Thyroid gland (tissue), 4 donors: ENCODE data around the gene ATF4. TPM values are rescaled to one million over a fixed set of nuclear protein-coding genes. Genes with fewer than 3 reads are reported as not detected.

Experiments used
- DNase-seq, 2 donors: peaks; one replicate each; pipeline ENCODE4 v3.0.0-alpha.2; 2019
- H3K27ac ChIP-seq, 3 donors: fragments of 200-600 bp; sonication (generic); 1 replicate in 2 of 3; 2 replicates in 1 of 3; pipeline ENCODE4 v1.5.1; 2016 to 2019; ENCODE audit warnings: mild to moderate bottlenecking in 1 of 3, moderate library complexity in 1 of 3
- H3K27me3 ChIP-seq: fragments of 200-600 bp; sonication (generic); one replicate; pipeline ENCODE4 v1.5.1; 2019
- H3K36me3 ChIP-seq, 2 donors: fragments of 200-600 bp; sonication (generic); one replicate each; pipeline ENCODE4 v1.5.1; 2016 to 2019
- H3K4me1 ChIP-seq, 2 donors: fragments of 200-600 bp; sonication (generic); one replicate each; pipeline ENCODE4 v1.5.1; 2017 to 2019
- H3K4me3 ChIP-seq, 3 donors: fragments of 200-600 bp; sonication (generic); replicated peaks in 1 of 3; 1 replicate in 2 of 3; 2 replicates in 1 of 3; pipeline ENCODE4 v1.5.1; 2016; ENCODE audit warnings: mild to moderate bottlenecking in 1 of 3
- H3K9me3 ChIP-seq: fragments of 200-600 bp; sonication (generic); one replicate; pipeline ENCODE4 v1.5.1; 2017
- POLR2A ChIP-seq, 2 donors: fragments of 450-650 bp; IDR thresholded peaks; one replicate each; pipeline ENCODE4 v1.6.1; 2017; ENCODE audit warnings: antibody characterized with exemption in 2 of 2, mild to moderate bottlenecking in 2 of 2, moderate library complexity in 1 of 2
- WGBS, 2 donors: methylation state at CpG; one replicate each; pipeline ENCODE4 v1.1.5; 2017; 5-methylcytosine and 5-hydroxymethylcytosine counted together
- intact Hi-C: fragments of 100-400 bp; cut with DNase I; formaldehyde crosslinking; loops from one replicate; pipeline ENCODE4 v1.15.1; 2023
- total RNA-seq, 4 donors: library from RNA; depleted of rRNA; stranded (reverse); fragments of >200 nt; gene quantifications; one replicate each; pipeline ENCODE4 v1.2.3, GENCODE V29; 2016
- TF ChIP-seq, protein P1 (sequence below), 6 experiments: fragments of 200-600 bp in 3 of 6; fragments of 450-650 bp in 3 of 6; sonication (generic) in 3 of 6; IDR thresholded peaks; one replicate each; pipeline ENCODE4 v1.5.1; 2016 to 2019; ENCODE audit warnings: antibody characterized with exemption in 6 of 6, mild to moderate bottlenecking in 2 of 6, inconsistent platforms in 1 of 6, moderate library complexity in 1 of 6

The ATF4 gene
- total RNA-seq, 4 donors from 2014 or later, result 173 to 273 (median 210) TPM

DNA sequence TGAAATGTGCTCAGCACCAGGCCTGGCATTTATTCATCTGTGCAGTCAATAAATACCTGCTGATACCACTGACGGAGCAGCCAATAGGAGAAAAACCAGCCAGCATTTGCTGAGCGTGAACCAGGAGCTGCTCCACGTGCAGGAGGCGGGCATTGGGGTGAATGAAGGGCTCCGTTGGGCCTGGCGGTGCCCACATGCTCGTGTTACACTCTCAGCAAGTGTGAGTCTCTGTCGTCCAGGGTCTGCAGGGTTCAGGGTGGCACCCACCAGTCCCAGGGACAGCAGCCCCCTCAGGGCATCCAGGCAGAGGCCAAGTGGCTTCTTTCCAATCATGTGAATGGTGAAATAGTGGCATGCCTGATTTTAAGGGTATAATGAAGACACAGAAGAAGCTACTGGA is 16.3 kb downstream of the ATF4 start:
- WGBS, 2 donors, result 63 to 80% methylated on average over 3 to 8 of the region's 8 CpGs
- H3K36me3 ChIP-seq, result no peaks in the 10 kb centered on the region
- no peak overlapping the region for H3K27ac ChIP-seq
- H3K9me3 ChIP-seq, result no peaks in the 10 kb centered on the region
- H3K4me3 ChIP-seq, result no peak overlapping the region
- peaks cover 11 to 12% of the 10 kb centered on the region in 2 donors for H3K4me1 ChIP-seq
- intact Hi-C loops, result loop anchor here (5.0 kb wide), 1 partner anchor 486 kb away; no protein-coding TSS in a partner anchor
- H3K27me3 ChIP-seq, result no peaks in the 10 kb centered on the region
- DNase-seq, result no peak
- no peak for TF ChIP-seq POLR2A (IDR thresholded peaks at IDR 0.05)
- TF ChIP-seq, protein P1, sequence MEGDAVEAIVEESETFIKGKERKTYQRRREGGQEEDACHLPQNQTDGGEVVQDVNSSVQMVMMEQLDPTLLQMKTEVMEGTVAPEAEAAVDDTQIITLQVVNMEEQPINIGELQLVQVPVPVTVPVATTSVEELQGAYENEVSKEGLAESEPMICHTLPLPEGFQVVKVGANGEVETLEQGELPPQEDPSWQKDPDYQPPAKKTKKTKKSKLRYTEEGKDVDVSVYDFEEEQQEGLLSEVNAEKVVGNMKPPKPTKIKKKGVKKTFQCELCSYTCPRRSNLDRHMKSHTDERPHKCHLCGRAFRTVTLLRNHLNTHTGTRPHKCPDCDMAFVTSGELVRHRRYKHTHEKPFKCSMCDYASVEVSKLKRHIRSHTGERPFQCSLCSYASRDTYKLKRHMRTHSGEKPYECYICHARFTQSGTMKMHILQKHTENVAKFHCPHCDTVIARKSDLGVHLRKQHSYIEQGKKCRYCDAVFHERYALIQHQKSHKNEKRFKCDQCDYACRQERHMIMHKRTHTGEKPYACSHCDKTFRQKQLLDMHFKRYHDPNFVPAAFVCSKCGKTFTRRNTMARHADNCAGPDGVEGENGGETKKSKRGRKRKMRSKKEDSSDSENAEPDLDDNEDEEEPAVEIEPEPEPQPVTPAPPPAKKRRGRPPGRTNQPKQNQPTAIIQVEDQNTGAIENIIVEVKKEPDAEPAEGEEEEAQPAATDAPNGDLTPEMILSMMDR (IDR thresholded peaks at IDR 0.05), result no peak

DNA sequence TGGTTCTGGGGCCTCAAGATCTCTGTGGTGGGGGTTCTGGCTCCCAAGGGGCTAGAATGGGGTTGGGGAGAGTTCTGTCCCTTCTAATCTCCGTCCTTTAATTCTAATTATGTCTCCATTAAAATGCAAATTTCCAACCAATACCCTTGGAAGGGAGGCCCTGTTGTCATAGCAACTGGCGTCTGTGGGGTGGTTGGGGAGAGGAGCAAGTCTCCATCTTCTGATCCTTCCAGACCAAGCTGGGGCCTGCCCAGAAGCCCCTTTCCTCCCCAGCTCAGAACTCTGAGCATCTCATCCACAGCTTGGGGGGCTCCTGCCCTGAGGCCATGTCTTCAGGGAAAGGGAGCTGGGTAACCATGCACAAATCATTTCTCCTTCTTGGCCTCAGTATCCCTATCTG is 17.6 kb downstream of the ATF4 start:
- Histone ChIP-seq H3K4me3 (no peak overlapping the region), H3K27me3 (no peaks in the 10 kb centered on the region), H3K36me3 (no peaks in the 10 kb centered on the region), H3K4me1 (peaks cover 8 to 9% of the 10 kb centered on the region in 2 donors), H3K27ac (no peak overlapping the region), H3K9me3 (no peaks in the 10 kb centered on the region)
- 53 to 70% methylated on average over 2 of the region's 2 CpGs for WGBS, 2 donors
- intact Hi-C loops, result loop anchor here (5.0 kb wide), 1 partner anchor 484 kb away; no protein-coding TSS in a partner anchor
- DNase-seq, result no peak
- TF ChIP-seq POLR2A (IDR thresholded peaks at IDR 0.05), result no peak

DNA sequence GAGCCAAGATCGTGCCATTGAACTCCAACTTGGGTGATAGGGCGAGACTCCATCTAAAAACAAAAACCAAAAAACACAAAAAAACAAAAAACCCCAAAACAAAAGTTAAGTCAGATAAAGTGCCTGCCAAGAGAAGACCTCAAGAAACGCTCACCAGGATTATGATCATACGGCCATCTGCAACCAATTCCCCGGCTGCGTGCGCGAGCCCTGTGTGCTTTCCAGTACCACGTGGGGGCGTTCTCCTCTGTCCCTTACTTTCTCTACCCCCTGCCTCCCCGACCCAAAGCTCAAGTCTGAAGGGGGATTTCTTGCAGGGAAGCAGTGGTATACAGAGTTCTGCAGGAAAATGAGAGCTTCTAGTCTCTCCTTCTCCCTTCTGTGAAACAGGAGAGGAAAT is 22.7 kb downstream of the ATF4 start:
- WGBS, 2 donors, result 23 to 27% methylated on average over 11 of the region's 11 CpGs
- Histone ChIP-seq H3K36me3 (no peaks in the 10 kb centered on the region), H3K4me3 (no peak overlapping the region), H3K9me3 (no peaks in the 10 kb centered on the region), H3K27ac (no peak overlapping the region), H3K27me3 (no peaks in the 10 kb centered on the region), H3K4me1 (peaks cover 14 to 23% of the 10 kb centered on the region in 2 donors)
- DNase-seq, result peak; percentile 29 to 36
- no peak for TF ChIP-seq POLR2A (IDR thresholded peaks at IDR 0.05)
- TF ChIP-seq, protein P1 (IDR thresholded peaks at IDR 0.05), result peak in 3 of 6 experiments; percentile 23 to 38 (median 24)
- intact Hi-C loops, result no loop called here

DNA sequence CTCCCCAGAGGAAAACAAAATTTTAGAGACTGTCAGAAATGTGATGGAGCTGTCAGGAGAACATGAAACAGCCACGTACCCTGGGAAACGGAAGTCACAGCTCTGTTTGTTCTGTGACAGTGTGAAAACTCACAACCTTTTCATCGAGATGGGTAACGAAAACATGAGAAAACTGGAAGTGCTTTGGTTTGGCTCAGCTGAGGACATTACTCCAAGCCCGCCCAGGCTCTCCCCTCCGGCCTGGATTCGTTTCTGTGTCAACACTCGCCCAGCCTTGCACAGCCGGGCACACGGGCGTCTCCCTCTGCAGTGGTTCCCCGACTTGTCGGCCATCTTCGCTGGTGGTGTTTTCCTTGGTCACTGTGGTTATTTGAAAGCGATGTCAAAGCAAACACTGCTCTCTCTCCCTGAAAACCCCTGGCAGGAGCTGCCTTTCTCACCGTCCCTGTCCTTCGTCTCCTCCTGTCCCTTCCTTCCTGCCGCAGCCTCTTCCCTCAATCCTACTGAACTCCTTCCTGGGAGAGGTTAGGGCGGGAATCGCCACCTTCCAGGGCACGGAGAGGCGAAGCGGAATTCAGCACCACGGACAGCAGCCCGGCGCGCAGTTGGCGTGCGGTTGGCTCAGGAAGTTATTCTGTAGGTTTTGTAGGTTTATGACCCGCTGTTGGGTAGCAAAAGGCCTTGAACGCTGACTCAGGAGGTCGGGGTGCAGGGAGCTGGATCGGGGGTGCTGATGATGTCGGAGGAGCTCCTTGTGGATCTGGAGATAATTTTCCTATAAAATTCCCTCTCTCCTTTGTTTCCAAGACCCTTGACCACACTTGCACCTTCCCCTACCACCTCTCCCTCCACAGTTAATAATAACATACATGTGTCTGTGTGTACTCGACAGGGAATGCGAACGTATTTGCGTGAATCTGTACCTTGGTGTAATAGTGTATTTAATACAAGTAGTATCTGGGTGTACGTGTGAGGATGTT is 25.3 kb downstream of the ATF4 start:
- Histone ChIP-seq H3K27me3 (no peaks in the 10 kb centered on the region), H3K36me3 (no peaks in the 10 kb centered on the region), H3K27ac (no peak overlapping the region), H3K4me1 (peaks cover 16 to 24% of the 10 kb centered on the region in 2 donors), H3K9me3 (no peaks in the 10 kb centered on the region), H3K4me3 (no peak overlapping the region)
- TF ChIP-seq, protein P1 (IDR thresholded peaks at IDR 0.05), result no peak
- no peak for TF ChIP-seq POLR2A (IDR thresholded peaks at IDR 0.05)
- intact Hi-C loops, result no loop called here
- peak; percentile 64 to 70 for DNase-seq
- WGBS, 2 donors, result 22 to 28% methylated on average over 38 to 39 of the region's 39 CpGs

DNA sequence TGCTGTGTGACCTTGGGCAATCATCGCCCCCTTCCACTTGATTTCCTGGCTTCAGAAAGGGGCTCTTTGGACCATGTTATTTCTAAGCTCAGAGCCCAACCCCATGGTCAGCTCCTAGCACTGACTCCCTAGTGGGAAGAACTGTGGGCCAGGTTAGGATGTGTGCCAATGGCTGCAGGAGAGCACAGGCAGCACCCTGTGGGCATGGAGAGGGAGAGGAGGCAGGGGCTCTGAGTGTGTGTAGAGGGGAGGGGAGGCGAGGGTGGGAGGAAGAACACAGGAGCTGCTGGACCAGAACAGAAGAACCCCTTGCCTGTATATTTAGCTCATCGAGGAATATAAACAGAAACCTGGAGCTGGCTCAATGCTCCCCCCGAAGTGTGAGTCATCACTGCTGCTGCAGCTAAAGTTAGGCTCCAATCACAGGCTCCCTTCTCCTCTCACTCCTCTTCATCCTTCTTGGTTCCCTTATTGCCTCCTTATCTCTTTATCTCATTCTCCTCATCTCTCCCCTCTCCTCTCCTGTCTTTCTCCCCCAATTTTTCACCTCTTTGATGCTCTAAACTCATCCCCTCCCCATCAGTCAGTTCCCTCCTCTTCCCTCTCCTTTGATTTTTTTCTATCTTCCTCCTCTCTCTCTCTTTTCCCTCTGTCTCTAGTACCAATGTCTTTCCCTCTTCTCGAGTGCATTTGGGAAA is 26.7 kb downstream of the ATF4 start:
- H3K27me3 ChIP-seq, result no peaks in the 10 kb centered on the region
- no peaks in the 10 kb centered on the region for H3K9me3 ChIP-seq
- H3K36me3 ChIP-seq, result no peaks in the 10 kb centered on the region
- intact Hi-C loops, result no loop called here
- peaks cover 17 to 27% of the 10 kb centered on the region in 2 donors for H3K4me1 ChIP-seq
- H3K27ac ChIP-seq, result peak overlapping the region; percentile 69 to 80 (median 77)
- WGBS, 2 donors, result 18 to 25% methylated on average over 5 of the region's 5 CpGs
- no peak overlapping the region for H3K4me3 ChIP-seq
- peak; percentile 90 to 95 for DNase-seq
- TF ChIP-seq, protein P1 (IDR thresholded peaks at IDR 0.05), result no peak
- no peak for TF ChIP-seq POLR2A (IDR thresholded peaks at IDR 0.05)
